Smooth muscle cell (in vitro differentiated cells): ENCODE results near the gene CHCHD10. TPM values are rescaled to one million over a fixed set of nuclear protein-coding genes. Genes with fewer than 3 reads are reported as not detected.
A peak's percentile ranks its signal among the peaks of the same experiment; 100 is the strongest.

Source experiments
- DNase-seq: peaks from one replicate; lab custom pipeline; 2025; ENCODE audit not compliant: unreplicated experiment; lab: John Stamatoyannopoulos, UW
- H2AFZ ChIP-seq: fragments of 200-600 bp; sonication (generic); 2 replicates; pipeline ENCODE4 v1.6.0; 2016; ENCODE audit warnings: antibody characterized with exemption, low read depth, mild to moderate bottlenecking
- H3F3A ChIP-seq: fragments of 200-600 bp; sonication (generic); 2 replicates; pipeline ENCODE4 v1.6.0; 2017; ENCODE audit warnings: antibody characterized with exemption, low read depth
- H3K27ac ChIP-seq: fragments of 200-600 bp; sonication (generic); 2 replicates; pipeline ENCODE4 v1.5.1; 2016; ENCODE audit warnings: low read depth, mild to moderate bottlenecking
- H3K27me3 ChIP-seq: fragments of 200-600 bp; sonication (generic); 2 replicates; pipeline ENCODE4 v1.6.1; 2016; ENCODE audit warnings: low read depth, mild to moderate bottlenecking
- H3K36me3 ChIP-seq: fragments of 200-600 bp; sonication (generic); 2 replicates; pipeline ENCODE4 v1.5.1; 2016; ENCODE audit warnings: low read depth
- H3K4me1 ChIP-seq: fragments of 200-600 bp; sonication (generic); 2 replicates; pipeline ENCODE4 v1.5.1; 2016; ENCODE audit warnings: low read depth
- H3K4me2 ChIP-seq: fragments of 200-600 bp; sonication (generic); 2 replicates; pipeline ENCODE4 v1.6.0; 2016; ENCODE audit warnings: mild to moderate bottlenecking
- H3K4me3 ChIP-seq: fragments of 200-600 bp; sonication (generic); 2 replicates; pipeline ENCODE4 v1.5.1; 2016; ENCODE audit warnings: mild to moderate bottlenecking
- H3K79me2 ChIP-seq: fragments of 200-600 bp; sonication (generic); 2 replicates; pipeline ENCODE4 v1.6.0; 2016; ENCODE audit warnings: low read depth, mild to moderate bottlenecking
- H3K9ac ChIP-seq: fragments of 200-600 bp; sonication (generic); 2 replicates; pipeline ENCODE4 v1.6.0; 2016; ENCODE audit warnings: low read depth
- H3K9me3 ChIP-seq: fragments of 200-600 bp; sonication (generic); replicated peaks from 2 replicates; pipeline ENCODE4 v1.5.1; 2016; ENCODE audit warnings: low read depth
- H4K20me1 ChIP-seq: fragments of 200-600 bp; sonication (generic); 2 replicates; pipeline ENCODE4 v1.6.0; 2016; ENCODE audit warnings: low read depth
- CTCF ChIP-seq: fragments of 200-600 bp; sonication (generic); IDR thresholded peaks from 2 replicates; pipeline ENCODE4 v1.5.1; 2017; ENCODE audit warnings: borderline replicate concordance, mild to moderate bottlenecking, antibody characterized with exemption; ENCODE audit not compliant: insufficient read depth, poor library complexity, severe bottlenecking
- WGBS: methylation state at CpG from one replicate; pipeline ENCODE4 v1.1.7; 2016; ENCODE audit warnings: low lambda C conversion rate; 5-methylcytosine and 5-hydroxymethylcytosine counted together
- polyA plus RNA-seq: library from polyadenylated mRNA; unstranded; fragments of >200 nt; fragmentation: Nextera tagmentation; extraction: Ambion mirVana; gene quantifications from 2 replicates; pipeline ENCODE4 v1.2.1, GENCODE V29; 2016
- total RNA-seq: library from RNA; depleted of rRNA; stranded (reverse); fragments of >200 nt; gene quantifications from 2 replicates; pipeline ENCODE4 v1.2.3, GENCODE V29; 2014

CHCHD10 gene
- total and polyA plus RNA-seq, 2 experiments from 2014 or later: 4.9 to 57.6 TPM

- 0% methylated on average over 67 of the region's 97 CpGs for WGBS
- DNase-seq: peak; percentile 78
- no peak for TF ChIP-seq CTCF
- peaks cover 13% of the 10 kb centered on the region for H3K4me1 ChIP-seq
- H3K27me3 ChIP-seq: no peaks in the 10 kb centered on the region
- no peaks in the 10 kb centered on the region for H3K36me3 ChIP-seq
- peak within 1 kb of the TSS; percentile 93 for H2AFZ ChIP-seq
- no peaks in the 10 kb centered on the region for H3K9me3 ChIP-seq
- peak within 1 kb of the TSS; percentile 98 for H3K27ac ChIP-seq
- H3K4me2 ChIP-seq: peak within 1 kb of the TSS; percentile 85
- peak within 1 kb of the TSS; percentile 97 for H3K4me3 ChIP-seq
- H3F3A ChIP-seq: no peaks in the 10 kb centered on the region
- peaks cover 47% of the 10 kb centered on the region for H4K20me1 ChIP-seq
- H3K9ac ChIP-seq: peak within 1 kb of the TSS; percentile 100
- H3K79me2 ChIP-seq: peaks cover 47% of the 10 kb centered on the region
Measured at GRCh38 chr22:23786752-23787599, 19.2 kb upstream of the CHCHD10 start, which contains the start of gene SMARCB1. Gene SMARCB1, plus strand, starts transcription at chr22:23786966. Its CDS starts 204 bp downstream, at chr22:23787170.

GRCh38 chr22:23786261-23786710 is 18.5 kb upstream of the CHCHD10 start:
- no peaks in the 10 kb centered on the region for H3K27me3 ChIP-seq
- peak overlapping the region; percentile 100 for H3K9ac ChIP-seq
- peaks cover 13% of the 10 kb centered on the region for H3K4me1 ChIP-seq
- H3K27ac ChIP-seq: peak overlapping the region; percentile 98
- no peak for DNase-seq
- peaks cover 40% of the 10 kb centered on the region for H3K79me2 ChIP-seq
- H2AFZ ChIP-seq: peak overlapping the region; percentile 93
- peak overlapping the region; percentile 85 for H3K4me2 ChIP-seq
- peaks cover 40% of the 10 kb centered on the region for H4K20me1 ChIP-seq
- H3F3A ChIP-seq: no peaks in the 10 kb centered on the region
- peak overlapping the region; percentile 97 for H3K4me3 ChIP-seq
- H3K36me3 ChIP-seq: no peaks in the 10 kb centered on the region
- no peaks in the 10 kb centered on the region for H3K9me3 ChIP-seq
- 78% methylated on average over 9 of the region's 9 CpGs for WGBS
- no peak for TF ChIP-seq CTCF

- peaks cover 20% of the 10 kb centered on the region for H4K20me1 ChIP-seq
- no peaks in the 10 kb centered on the region for H3F3A ChIP-seq
- no peak overlapping the region for H3K4me3 ChIP-seq
- H3K79me2 ChIP-seq: peaks cover 20% of the 10 kb centered on the region
- H3K27ac ChIP-seq: no peak overlapping the region
- no peaks in the 10 kb centered on the region for H3K27me3 ChIP-seq
- H3K9ac ChIP-seq: no peak overlapping the region
- TF ChIP-seq CTCF: no peak
- no peak overlapping the region for H2AFZ ChIP-seq
- 46% methylated on average over 8 of the region's 8 CpGs for WGBS
- no peaks in the 10 kb centered on the region for H3K36me3 ChIP-seq
- H3K4me2 ChIP-seq: peak overlapping the region; percentile 9
- no peaks in the 10 kb centered on the region for H3K9me3 ChIP-seq
- peaks cover 13% of the 10 kb centered on the region for H3K4me1 ChIP-seq
- DNase-seq: no peak
Measured at GRCh38 chr22:23784215-23784732, 16.5 kb upstream of the CHCHD10 start.
